Brain microvascular endothelial cell (primary cell): ENCODE measurements around the gene KCNG2.

Experiments
- DNase-seq: peaks from one replicate; pipeline ENCODE4 v3.0.0-alpha.2; 2020
- H3K27ac ChIP-seq: fragments of 250-450 bp; sonication (Bioruptor Pico); 2 replicates; pipeline ENCODE4 v1.5.1; 2020; ENCODE audit warnings: mild to moderate bottlenecking, moderate library complexity
- H3K27me3 ChIP-seq: fragments of 250-450 bp; sonication (Bioruptor Pico); replicated peaks from 2 replicates; pipeline ENCODE4 v1.5.1; 2020; ENCODE audit warnings: mild to moderate bottlenecking
- H3K36me3 ChIP-seq: fragments of 250-450 bp; sonication (Bioruptor Pico); replicated peaks from 2 replicates; pipeline ENCODE4 v1.5.1; 2020; ENCODE audit warnings: mild to moderate bottlenecking
- H3K4me3 ChIP-seq: 2 replicates; pipeline ENCODE4 v1.5.1; 2011; ENCODE audit warnings: low read depth, mild to moderate bottlenecking, control low read depth, low read length, moderate library complexity
- in situ Hi-C: cut with HindIII; loops from 2 replicates; pipeline ENCODE4 v1.10.0; 2017; ENCODE audit warnings: low sequenced_read_pairs, low pct_ligation_motif_present
- TF ChIP-seq, protein P1 (sequence below): IDR thresholded peaks from 2 replicates; pipeline ENCODE4 v1.5.1; 2011; ENCODE audit warnings: low read depth, mild to moderate bottlenecking, moderate library complexity, low read length, control low read depth, inconsistent platforms; ENCODE audit errors: missing control alignments

The KCNG2 gene

GRCh38 chr18:79818631-79819030 is 20.9 kb downstream of the KCNG2 start:
- Histone ChIP-seq H3K27me3 (no peaks in the 10 kb centered on the region), H3K36me3 (no peaks in the 10 kb centered on the region), H3K27ac (no peak overlapping the region), H3K4me3 (no peak overlapping the region)
- no peak for DNase-seq
- in situ Hi-C loops: no loop called here
- TF ChIP-seq, protein P1, sequence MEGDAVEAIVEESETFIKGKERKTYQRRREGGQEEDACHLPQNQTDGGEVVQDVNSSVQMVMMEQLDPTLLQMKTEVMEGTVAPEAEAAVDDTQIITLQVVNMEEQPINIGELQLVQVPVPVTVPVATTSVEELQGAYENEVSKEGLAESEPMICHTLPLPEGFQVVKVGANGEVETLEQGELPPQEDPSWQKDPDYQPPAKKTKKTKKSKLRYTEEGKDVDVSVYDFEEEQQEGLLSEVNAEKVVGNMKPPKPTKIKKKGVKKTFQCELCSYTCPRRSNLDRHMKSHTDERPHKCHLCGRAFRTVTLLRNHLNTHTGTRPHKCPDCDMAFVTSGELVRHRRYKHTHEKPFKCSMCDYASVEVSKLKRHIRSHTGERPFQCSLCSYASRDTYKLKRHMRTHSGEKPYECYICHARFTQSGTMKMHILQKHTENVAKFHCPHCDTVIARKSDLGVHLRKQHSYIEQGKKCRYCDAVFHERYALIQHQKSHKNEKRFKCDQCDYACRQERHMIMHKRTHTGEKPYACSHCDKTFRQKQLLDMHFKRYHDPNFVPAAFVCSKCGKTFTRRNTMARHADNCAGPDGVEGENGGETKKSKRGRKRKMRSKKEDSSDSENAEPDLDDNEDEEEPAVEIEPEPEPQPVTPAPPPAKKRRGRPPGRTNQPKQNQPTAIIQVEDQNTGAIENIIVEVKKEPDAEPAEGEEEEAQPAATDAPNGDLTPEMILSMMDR: no peak

DNA sequence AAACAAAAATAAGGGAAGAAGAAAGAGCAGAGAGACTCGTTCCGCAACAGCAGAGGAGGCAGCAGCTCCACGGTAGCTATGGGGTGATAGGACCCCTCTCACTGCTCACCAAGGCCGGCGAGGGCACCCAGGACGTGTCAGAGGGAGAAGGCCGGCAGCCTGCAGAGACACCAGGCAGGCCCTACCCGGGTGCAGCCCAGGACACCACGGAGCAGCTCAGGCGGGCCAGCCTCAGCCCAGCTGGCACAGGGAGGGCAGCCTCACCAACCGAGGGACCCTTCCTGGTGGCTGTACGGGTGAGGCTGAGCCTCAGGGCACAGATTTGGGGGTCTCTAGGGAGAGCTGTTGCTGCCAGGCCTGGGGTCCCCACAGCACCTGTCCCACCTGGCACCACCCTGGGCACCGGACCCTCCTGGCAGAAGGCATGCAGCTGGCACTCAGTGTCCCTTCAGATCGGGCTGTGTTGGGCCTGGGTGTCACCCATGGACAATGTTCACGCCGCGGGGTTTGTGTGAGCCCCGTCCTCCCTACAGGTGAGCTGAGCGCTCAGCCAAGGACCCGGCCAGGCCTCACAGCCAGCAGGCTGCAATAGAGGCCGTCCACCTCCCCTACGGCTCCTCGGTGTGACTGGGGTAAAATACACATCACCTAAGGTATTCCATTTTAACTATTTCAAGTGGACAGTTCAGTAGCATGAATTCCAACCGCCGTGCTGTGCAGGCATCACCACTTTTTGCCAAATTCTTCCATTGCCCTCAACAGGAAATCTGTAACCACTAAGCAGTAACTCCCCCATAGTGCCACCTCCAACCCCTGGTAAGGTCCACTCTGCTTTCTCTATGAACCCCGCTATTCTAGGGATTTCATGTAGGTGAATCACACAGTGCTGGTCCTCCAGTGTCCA is 21.6 kb downstream of the KCNG2 start:
- Histone ChIP-seq H3K4me3 (no peak overlapping the region), H3K27ac (no peak overlapping the region), H3K36me3 (no peaks in the 10 kb centered on the region), H3K27me3 (no peaks in the 10 kb centered on the region)
- DNase-seq: no peak
- TF ChIP-seq, protein P1: no peak
- in situ Hi-C loops: no loop called here

DNA sequence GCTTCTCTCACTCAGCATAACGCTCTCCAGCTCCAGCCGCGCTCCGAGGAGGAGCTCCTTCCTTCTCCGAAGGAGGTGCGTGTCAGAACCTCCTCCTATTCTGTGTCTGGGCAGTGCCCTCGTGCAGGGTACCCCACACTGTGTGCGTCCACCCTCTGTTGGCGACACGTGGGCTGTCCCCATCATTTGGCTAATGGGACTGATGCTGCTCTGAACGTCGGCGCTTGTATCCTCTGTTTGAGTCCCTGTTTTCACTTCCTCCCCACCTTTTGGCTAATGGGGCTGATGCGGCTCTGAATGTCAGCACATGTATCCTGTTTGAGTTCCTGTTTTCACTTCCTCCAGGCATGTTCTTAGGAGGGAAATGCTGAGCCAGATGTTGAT is 22.2 kb downstream of the KCNG2 start:
- TF ChIP-seq, protein P1: no peak
- Histone ChIP-seq H3K4me3 (no peak overlapping the region), H3K36me3 (no peaks in the 10 kb centered on the region), H3K27me3 (no peaks in the 10 kb centered on the region), H3K27ac (no peak overlapping the region)
- DNase-seq: no peak
- in situ Hi-C loops: no loop called here

GRCh38 chr18:79823120-79823519 is 25.4 kb downstream of the KCNG2 start:
- no peaks in the 10 kb centered on the region for H3K36me3 ChIP-seq
- H3K27ac ChIP-seq: no peak overlapping the region
- no peaks in the 10 kb centered on the region for H3K27me3 ChIP-seq
- in situ Hi-C loops: no loop called here
- DNase-seq: no peak
- TF ChIP-seq, protein P1: no peak
- H3K4me3 ChIP-seq: no peak overlapping the region

DNA sequence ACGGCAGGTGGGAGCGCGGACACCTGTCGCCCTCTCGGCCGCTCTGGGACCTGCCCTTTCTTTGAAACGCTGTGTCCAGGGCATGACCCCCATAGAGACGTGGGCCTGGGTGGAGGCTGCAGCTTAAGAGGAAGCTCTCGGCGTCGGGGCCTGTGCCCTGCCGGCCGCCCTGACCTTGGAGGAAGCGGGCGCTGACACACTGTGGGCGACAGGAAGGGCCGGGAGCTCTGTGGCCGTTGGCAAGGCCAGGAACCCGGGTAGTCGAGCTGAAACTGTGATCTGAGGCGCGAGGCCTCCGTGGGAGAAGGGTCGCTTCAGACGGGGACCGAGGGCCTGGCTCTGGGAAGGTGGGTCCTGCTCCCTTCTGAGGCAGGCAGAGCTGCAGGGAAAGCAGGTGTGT is 28.2 kb downstream of the KCNG2 start:
- H3K4me3 ChIP-seq: no peak overlapping the region
- H3K27ac ChIP-seq: no peak overlapping the region
- TF ChIP-seq, protein P1: no peak
- no peaks in the 10 kb centered on the region for H3K36me3 ChIP-seq
- no peaks in the 10 kb centered on the region for H3K27me3 ChIP-seq
- in situ Hi-C loops: no loop called here
- DNase-seq: no peak
